KOPT-K1 (cell line): Measurements from ENCODE around the gene ZMYND10.

Experiments used
- H3K27ac ChIP-seq: fragments of 200-600 bp; sonication (generic); 2 replicates; pipeline ENCODE4 v1.5.1; 2016; ENCODE audit warnings: antibody characterized with exemption, mild to moderate bottlenecking, low read depth, low read length; ENCODE audit not compliant: poor library complexity, severe bottlenecking
- H3K36me3 ChIP-seq: fragments of 200-600 bp; sonication (generic); 2 replicates; pipeline ENCODE4 v1.5.1; 2017; ENCODE audit warnings: antibody characterized with exemption, mild to moderate bottlenecking, low read length, moderate library complexity; ENCODE audit not compliant: insufficient read depth
- H3K9me3 ChIP-seq: fragments of 200-600 bp; sonication (generic); 2 replicates; pipeline ENCODE4 v1.5.1; 2017; ENCODE audit warnings: antibody characterized with exemption, low read length, mild to moderate bottlenecking; ENCODE audit not compliant: insufficient read depth, poor library complexity, severe bottlenecking

The ZMYND10 gene

DNA sequence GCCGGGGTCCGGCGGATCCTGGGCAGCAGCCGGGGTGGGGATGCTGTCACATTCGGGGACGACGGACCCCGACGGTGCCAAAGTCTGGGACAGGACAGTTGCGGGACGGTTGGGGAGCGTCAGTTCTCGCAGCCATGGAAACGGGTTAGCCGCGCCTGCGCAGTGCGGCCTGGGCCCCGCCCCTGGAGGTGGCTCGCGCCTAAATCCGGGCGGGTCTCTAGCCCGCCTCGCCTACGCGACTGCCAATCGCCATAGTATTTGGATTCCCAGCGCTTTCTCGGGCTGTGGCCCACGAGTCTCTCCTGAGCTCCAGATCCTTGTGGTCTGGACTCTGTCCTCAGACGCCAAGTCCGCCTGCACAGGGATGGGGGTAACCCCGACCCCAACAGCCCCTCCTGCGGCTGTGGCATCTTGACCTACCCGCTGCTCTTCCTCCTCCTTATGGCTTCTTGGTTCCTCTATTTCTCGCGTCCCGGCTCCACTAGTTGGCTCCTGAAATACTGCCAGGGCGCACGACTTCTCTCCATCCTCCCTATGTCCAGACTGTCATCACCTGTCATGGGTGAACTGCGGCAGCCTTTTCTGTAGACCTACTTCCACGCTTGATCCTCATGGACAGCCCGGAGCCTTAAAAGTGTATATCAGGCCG, at the start of gene ZMYND10:
TSS of gene ZMYND10 (minus strand) at position 147 of the 649 bp plus-strand sequence. CDS start 153 bp downstream, outside the sequence.
- Histone ChIP-seq H3K27ac (no peak within 1 kb of the TSS), H3K9me3 (no peaks in the 10 kb centered on the region)

GRCh38 chr3:50393061-50393460, 47.5 kb upstream of the ZMYND10 start:
- H3K36me3 ChIP-seq = no peaks in the 10 kb centered on the region
- H3K27ac ChIP-seq = no peak overlapping the region
- no peaks in the 10 kb centered on the region for H3K9me3 ChIP-seq

More for the DNA sequence above, at the start of gene ZMYND10:
- peaks cover 22% of the 10 kb centered on the region for H3K36me3 ChIP-seq

DNA sequence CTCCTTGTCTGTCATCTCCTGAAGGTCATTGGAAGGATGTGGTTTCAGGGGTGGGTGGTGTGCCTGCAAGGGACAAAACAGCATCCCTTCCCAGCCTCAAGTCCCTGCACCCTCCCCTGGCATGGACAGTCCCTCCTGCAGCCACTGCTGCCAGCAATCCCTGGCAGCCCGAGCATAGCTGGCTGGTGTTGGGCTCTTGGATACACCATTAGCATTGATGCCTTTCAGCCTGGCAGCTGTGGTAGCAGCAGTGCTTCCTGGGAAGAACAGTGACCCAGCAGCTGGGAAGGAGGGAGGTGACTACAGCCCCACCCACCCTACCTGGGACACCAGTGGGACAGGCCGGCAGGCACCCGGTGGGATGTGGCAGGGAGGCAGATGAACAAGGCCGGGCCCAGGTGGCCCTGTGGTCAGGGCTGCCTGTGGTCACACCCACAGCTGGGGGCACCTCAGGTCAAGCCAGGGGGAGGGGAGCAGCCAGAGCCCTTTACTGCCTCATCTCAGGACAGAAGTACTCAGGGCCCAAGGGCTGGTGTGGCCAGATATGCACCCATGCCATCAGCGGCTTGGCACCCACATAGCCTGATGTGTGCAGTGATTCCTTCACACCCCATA, 46.7 kb upstream of the ZMYND10 start:
- H3K27ac ChIP-seq = no peak overlapping the region
- H3K36me3 ChIP-seq = no peaks in the 10 kb centered on the region
- H3K9me3 ChIP-seq = no peaks in the 10 kb centered on the region

DNA sequence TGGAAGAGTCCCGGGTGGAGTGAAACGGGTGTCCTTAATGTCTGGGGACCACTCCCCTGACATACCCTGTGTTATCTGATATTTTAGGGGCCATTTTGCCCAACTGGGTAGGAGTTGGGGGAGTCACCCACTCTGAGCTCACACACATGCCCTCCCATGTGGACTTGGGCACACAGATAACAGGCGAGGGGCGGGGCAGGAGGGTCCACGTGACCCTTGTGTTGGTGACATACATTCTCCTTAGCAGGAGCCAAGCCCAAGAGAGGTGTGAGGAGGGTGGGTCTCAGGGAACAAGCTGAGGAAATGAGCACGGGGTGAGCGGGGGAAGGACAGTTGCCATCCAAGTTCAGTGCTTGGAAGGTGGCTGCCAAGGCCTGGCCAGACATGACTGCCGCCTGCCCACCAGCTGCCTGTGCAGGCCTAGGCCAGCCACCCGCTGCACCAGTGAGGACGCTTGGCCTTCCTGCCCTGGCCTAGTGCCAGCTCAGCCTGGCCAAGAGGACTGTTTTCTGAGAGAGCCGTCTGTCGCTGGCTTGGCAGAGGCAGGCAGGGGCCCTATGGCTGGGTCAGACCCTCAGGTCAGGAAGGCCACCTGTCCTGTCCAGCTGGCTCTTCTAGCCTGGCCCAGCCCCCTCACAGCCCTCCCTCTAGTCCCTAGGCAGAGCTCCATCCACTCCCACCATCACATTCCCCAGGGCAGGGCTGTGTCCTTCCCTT, 45.1 kb upstream of the ZMYND10 start:
- H3K27ac ChIP-seq = no peak overlapping the region
- no peaks in the 10 kb centered on the region for H3K36me3 ChIP-seq
- H3K9me3 ChIP-seq = no peaks in the 10 kb centered on the region

DNA sequence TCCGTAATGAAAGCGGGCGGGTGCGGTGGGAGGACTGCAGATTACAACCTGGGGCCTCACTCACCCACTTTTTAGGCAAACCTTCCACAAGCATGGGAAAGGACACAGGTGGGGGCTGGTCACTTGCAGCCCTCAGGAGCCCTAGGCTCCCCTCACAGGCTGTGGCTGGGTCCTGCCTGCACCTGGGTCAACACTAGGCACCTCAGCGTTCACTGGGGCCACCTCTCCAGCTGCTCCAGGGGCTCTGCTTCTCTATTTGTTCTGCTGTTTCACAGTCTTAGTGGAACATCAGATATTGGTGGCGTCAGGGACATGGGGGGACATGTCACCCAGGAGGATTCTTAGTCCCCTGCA, 43.9 kb upstream of the ZMYND10 start:
- Histone ChIP-seq H3K9me3 (no peaks in the 10 kb centered on the region), H3K27ac (no peak overlapping the region), H3K36me3 (no peaks in the 10 kb centered on the region)

DNA sequence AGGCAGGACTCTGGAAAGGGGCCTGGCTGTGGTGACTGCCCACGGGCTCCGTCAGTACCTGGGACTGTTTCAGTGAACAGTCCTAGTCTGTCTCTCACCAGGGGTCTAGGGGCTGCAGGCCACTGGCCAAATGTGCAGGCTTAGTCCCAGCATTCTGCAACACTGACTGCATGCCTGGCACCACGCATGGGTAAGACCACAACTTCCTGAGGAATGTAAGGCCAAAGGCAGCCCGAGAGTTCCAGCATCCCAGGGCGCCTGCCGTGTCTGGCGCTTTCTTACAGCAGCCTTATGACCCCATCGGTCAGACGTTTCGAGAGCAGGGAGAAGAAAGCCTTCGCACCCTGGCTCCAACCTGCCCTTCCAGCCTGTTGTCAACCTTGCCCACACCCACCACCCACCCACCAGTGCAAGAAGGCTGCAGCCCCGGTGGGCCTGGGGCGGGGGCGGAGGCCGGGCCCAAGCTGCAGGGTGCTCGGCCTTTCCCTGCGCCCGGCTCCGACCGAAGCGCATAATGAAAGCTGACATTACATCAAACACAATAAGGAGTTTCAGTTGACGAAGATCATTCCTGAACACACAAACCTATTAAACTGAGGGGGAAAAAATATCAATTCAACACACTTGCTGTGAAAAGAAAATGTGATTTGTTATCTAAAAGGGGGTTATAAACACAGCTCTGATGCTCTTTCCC, 43.3 kb upstream of the ZMYND10 start:
- H3K27ac ChIP-seq = no peak overlapping the region
- H3K36me3 ChIP-seq = no peaks in the 10 kb centered on the region
- H3K9me3 ChIP-seq = no peaks in the 10 kb centered on the region

GRCh38 chr3:50388016-50388719, 42.6 kb upstream of the ZMYND10 start:
- H3K9me3 ChIP-seq = no peaks in the 10 kb centered on the region
- no peaks in the 10 kb centered on the region for H3K36me3 ChIP-seq
- no peak overlapping the region for H3K27ac ChIP-seq

DNA sequence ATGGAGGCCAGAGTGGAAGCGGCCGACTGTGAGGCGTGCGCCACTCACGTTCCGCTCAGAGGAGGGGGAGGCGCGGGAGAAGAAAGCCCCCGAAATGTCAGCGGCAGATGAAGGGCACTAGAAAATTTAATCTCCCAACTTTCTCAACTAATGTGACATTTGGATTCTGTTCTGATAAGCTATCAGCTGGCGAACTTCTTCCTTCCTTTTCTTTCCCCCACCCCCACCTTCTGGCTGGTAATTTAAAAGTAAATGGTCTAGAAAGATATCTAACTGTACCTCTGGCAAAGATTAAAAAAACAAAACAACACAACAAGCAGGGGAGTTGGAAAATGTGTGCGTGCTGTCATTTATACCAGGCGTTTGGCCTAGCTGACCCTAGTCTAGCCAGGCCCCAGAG, 40.2 kb upstream of the ZMYND10 start:
- no peaks in the 10 kb centered on the region for H3K36me3 ChIP-seq
- H3K27ac ChIP-seq = no peak overlapping the region
- H3K9me3 ChIP-seq = no peaks in the 10 kb centered on the region

DNA sequence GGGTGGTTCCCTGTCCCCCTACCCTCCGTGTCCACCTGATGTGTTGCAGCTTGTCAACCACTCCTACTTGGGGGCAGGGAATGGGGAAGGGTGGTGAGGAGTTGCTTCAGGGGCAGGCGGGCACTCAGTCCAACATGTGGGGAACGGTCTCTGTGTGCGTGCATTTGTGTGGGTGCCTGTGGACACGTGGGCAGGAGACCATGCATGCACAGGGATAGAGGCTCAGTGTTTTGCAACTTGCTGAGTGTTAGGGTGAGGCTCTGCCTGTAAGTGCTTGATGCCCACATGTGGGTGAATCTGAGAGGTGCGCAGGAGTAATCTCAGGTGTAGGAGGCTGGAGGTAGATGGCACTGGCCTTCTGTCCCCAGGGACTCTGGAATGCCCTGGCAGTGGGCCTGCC, 38.2 kb upstream of the ZMYND10 start:
- H3K27ac ChIP-seq = no peak overlapping the region
- H3K9me3 ChIP-seq = no peaks in the 10 kb centered on the region
- no peaks in the 10 kb centered on the region for H3K36me3 ChIP-seq

DNA sequence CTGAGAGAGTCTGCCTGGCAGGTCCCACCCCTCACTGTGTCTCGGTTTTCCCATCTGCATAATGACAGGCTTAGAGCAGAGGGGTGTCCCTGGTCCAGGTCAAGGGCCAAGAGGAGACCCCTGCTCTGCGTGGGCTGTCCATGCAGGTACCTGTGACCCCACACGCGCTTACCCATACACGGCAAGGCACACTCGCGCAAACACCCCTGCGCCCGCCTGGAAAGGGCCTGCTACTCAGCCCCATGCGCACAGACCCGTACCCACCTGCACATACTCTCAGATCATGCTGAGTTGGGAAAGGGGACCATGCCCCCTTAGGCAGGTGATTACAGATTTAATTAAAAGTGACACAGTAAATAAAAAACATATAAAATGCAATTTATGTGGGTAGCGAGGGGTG, 37.2 kb upstream of the ZMYND10 start:
- Histone ChIP-seq H3K27ac (no peak overlapping the region), H3K36me3 (no peaks in the 10 kb centered on the region), H3K9me3 (no peaks in the 10 kb centered on the region)

GRCh38 chr3:50381383-50381782, 35.9 kb upstream of the ZMYND10 start:
- H3K27ac ChIP-seq = no peak overlapping the region
- H3K36me3 ChIP-seq = no peaks in the 10 kb centered on the region
- no peaks in the 10 kb centered on the region for H3K9me3 ChIP-seq

DNA sequence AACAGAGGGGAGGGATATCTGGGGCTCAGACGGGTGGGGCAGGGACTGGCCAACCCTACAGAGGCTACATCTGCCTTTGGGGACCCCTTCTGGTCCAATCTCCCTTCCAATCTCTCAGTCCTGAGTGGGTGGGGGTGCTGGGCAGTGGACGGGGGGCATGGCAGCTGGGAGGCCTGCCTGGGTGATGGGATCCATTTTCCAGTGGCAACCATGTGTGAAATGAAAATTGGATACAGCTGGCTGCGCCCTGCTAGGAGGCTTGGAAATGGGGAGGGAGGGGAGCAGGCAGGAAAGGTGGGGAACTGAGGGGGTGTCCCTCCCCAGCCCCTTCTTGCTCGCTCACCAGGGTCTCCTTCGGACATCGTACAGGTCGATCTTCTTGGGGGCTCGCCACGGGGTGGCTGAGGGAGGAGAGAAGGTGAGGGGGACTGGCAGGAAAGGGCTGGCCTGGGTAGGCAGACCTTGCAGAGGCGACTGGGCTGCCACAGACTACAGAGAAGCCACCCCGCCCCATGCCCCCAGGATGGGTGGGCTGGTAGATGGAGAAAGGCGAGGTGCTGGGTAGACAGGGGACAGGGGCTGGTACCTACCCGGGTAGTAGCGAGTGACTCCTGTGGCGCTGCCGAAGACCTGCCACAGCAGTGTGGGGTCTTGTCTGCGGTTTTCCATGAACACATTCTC, 35.0 kb upstream of the ZMYND10 start:
- Histone ChIP-seq H3K27ac (no peak overlapping the region), H3K36me3 (no peaks in the 10 kb centered on the region), H3K9me3 (no peaks in the 10 kb centered on the region)

DNA sequence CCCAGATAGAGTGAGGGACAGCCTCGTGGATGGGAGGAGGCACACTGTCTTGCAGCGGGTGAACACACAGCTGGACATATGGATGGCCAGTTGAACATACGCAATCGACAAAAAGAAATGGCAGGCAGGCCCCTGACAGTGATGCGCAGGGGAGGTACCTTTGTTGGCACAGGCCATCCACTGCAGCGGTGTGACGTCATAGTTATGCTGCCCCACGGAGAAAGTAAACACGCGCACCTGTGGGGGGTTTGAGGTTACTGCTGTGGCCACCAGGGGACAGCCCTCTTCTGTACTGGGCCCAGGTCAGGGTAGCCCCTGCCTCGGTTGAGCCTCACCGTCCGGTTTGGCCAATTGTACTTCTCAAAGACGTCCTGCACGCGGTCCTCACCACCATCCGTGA, 33.2 kb upstream of the ZMYND10 start:
- Histone ChIP-seq H3K9me3 (no peaks in the 10 kb centered on the region), H3K27ac (no peak overlapping the region), H3K36me3 (no peaks in the 10 kb centered on the region)

GRCh38 chr3:50378024-50378423, 32.5 kb upstream of the ZMYND10 start:
- H3K36me3 ChIP-seq = no peaks in the 10 kb centered on the region
- H3K27ac ChIP-seq = no peak overlapping the region
- no peaks in the 10 kb centered on the region for H3K9me3 ChIP-seq
